SU-DHL-6 (cell line): ENCODE measurements around the gene LASP1NB.
A peak's percentile ranks its signal among the peaks of the same experiment; 100 is the strongest.

Experiments
- H2AFZ ChIP-seq: fragments of 200-600 bp; sonication (generic); 2 replicates; pipeline ENCODE4 v1.6.1; 2014; ENCODE audit warnings: low read depth, mild to moderate bottlenecking, moderate library complexity, mixed read lengths, antibody characterized with exemption, low read length; ENCODE audit not compliant: severe bottlenecking
- H3F3A ChIP-seq: fragments of 200-600 bp; shearing (Covaris generic); 2 replicates; pipeline ENCODE4 v1.6.0; 2016; ENCODE audit warnings: antibody characterized with exemption, mild to moderate bottlenecking; ENCODE audit not compliant: insufficient read depth
- H3K27ac ChIP-seq: fragments of 200-600 bp; sonication (generic); 2 replicates; pipeline ENCODE4 v1.5.1; 2016; ENCODE audit warnings: low read depth, mild to moderate bottlenecking, low read length, moderate library complexity, mixed read lengths
- H3K27me3 ChIP-seq: fragments of 200-600 bp; sonication (generic), shearing (Covaris generic); 2 replicates; pipeline ENCODE4 v1.6.0; 2014; ENCODE audit warnings: mild to moderate bottlenecking, low read length
- H3K36me3 ChIP-seq: fragments of 200-600 bp; sonication (generic); 2 replicates; pipeline ENCODE4 v1.6.1; 2014; ENCODE audit warnings: mild to moderate bottlenecking, low read length, mixed read lengths
- H3K4me2 ChIP-seq: fragments of 300-600, 200-600 bp; shearing (Covaris generic), sonication (generic); 2 replicates; pipeline ENCODE4 v1.6.0; 2014; ENCODE audit warnings: low read length, low read depth, mild to moderate bottlenecking; ENCODE audit not compliant: poor library complexity, severe bottlenecking
- H3K4me3 ChIP-seq: fragments of 200-600 bp; sonication (generic); 2 replicates; pipeline ENCODE4 v1.5.1; 2014; ENCODE audit warnings: antibody characterized with exemption, low read length, mild to moderate bottlenecking, mixed read lengths; ENCODE audit not compliant: insufficient read depth, poor library complexity, severe bottlenecking
- H3K79me2 ChIP-seq: fragments of 200-600 bp; sonication (generic); 2 replicates; pipeline ENCODE4 v1.6.1; 2014; ENCODE audit warnings: mild to moderate bottlenecking, low read length, moderate library complexity; ENCODE audit not compliant: insufficient read depth
- H3K9ac ChIP-seq: fragments of 200-600 bp; sonication (generic); 2 replicates; pipeline ENCODE4 v1.7.0; 2014; ENCODE audit warnings: mild to moderate bottlenecking, low read length
- H3K9me2 ChIP-seq: fragments of 200-600 bp; sonication (generic); replicated peaks from 2 replicates; pipeline ENCODE4 v1.6.1; 2014; ENCODE audit warnings: low read length; ENCODE audit not compliant: insufficient read depth
- H3K9me3 ChIP-seq: fragments of 200-600 bp; sonication (generic); 2 replicates; pipeline ENCODE4 v1.6.1; 2014; ENCODE audit warnings: low read length, mixed read lengths; ENCODE audit not compliant: insufficient read depth
- H4K20me1 ChIP-seq: fragments of 200-600 bp; sonication (generic); 2 replicates; pipeline ENCODE4 v1.6.1; 2014; ENCODE audit warnings: low read depth, mild to moderate bottlenecking, antibody characterized with exemption, low read length, moderate library complexity, mixed read lengths
- EZH2phosphoT487 ChIP-seq: fragments of 200-600 bp; sonication (generic), shearing (Covaris generic); conservative IDR thresholded peaks from 2 replicates; pipeline ENCODE4 v1.6.1; 2018; ENCODE audit warnings: mild to moderate bottlenecking, antibody characterized with exemption, low read length, moderate library complexity, mixed read lengths
- TF ChIP-seq, protein P1 (sequence below): fragments of 200-600 bp; sonication (generic); IDR thresholded peaks from one replicate; pipeline ENCODE4 v1.5.1; 2017; ENCODE audit warnings: antibody characterized with exemption, mild to moderate bottlenecking, low read length, moderate library complexity; ENCODE audit not compliant: insufficient read depth, poor library complexity, severe bottlenecking

Gene LASP1NB

DNA sequence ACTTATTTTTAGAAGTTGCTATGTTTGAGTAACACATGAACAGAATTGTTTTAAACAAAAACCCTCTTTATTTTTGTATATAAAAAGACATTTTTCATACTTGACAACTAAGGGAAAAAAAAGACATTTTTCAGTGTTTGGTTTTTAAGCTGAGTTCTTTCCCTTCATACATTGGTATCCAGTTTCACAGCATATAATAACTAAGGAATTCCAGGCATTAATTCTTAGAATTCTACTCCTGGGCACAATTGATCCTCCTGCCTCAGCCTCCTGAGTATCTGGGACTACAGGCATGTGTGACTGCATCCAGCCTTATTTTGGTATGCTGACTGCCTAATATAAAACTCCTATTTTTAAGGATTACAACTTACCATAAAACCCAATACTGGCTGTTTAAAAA, 33.3 kb downstream of the LASP1NB start:
- Histone ChIP-seq H3K4me2 (peak overlapping the region; percentile 10), H3K9ac (no peak overlapping the region)
- TF ChIP-seq, protein P1, sequence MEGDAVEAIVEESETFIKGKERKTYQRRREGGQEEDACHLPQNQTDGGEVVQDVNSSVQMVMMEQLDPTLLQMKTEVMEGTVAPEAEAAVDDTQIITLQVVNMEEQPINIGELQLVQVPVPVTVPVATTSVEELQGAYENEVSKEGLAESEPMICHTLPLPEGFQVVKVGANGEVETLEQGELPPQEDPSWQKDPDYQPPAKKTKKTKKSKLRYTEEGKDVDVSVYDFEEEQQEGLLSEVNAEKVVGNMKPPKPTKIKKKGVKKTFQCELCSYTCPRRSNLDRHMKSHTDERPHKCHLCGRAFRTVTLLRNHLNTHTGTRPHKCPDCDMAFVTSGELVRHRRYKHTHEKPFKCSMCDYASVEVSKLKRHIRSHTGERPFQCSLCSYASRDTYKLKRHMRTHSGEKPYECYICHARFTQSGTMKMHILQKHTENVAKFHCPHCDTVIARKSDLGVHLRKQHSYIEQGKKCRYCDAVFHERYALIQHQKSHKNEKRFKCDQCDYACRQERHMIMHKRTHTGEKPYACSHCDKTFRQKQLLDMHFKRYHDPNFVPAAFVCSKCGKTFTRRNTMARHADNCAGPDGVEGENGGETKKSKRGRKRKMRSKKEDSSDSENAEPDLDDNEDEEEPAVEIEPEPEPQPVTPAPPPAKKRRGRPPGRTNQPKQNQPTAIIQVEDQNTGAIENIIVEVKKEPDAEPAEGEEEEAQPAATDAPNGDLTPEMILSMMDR = no peak
- no peak for TF ChIP-seq EZH2phosphoT487

DNA sequence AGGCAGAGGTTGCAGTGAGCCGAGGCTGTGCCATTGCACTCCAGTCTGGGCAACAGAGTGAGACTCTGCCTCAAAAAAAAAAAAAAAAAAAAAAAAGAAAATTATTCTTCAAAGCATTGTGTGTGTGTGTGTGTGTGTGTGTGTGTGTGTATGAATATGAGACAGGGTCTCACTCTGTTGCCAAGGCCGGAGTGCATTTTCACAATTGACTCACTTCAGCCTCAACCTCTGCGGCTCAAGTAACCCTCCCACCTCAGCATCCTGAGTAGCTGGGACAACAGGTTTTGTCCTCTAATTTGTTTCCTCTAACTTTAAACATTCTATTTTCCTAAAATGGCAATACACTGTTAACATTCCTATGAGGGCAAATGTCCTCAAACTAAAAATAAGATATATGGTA, 34.1 kb downstream of the LASP1NB start:
- Histone ChIP-seq H3K79me2 (no peaks in the 10 kb centered on the region), H4K20me1 (no peaks in the 10 kb centered on the region), H3K9me2 (no peaks in the 10 kb centered on the region), H3K9ac (no peak overlapping the region), H3K9me3 (no peaks in the 10 kb centered on the region), H2AFZ (no peak overlapping the region), H3F3A (no peaks in the 10 kb centered on the region; the same call in 1 of the 2 replicates), H3K27me3 (no peaks in the 10 kb centered on the region), H3K4me3 (no peak overlapping the region), H3K27ac (no peak overlapping the region), H3K4me2 (no peak overlapping the region), H3K36me3 (no peaks in the 10 kb centered on the region)
- no peak for TF ChIP-seq EZH2phosphoT487
- TF ChIP-seq, protein P1 = no peak

More for the DNA sequence above, 33.3 kb downstream of the LASP1NB start:
- Histone ChIP-seq H3K79me2 (no peaks in the 10 kb centered on the region), H3K27ac (peak overlapping the region; percentile 33; the same call in 1 of the 2 replicates), H3K9me3 (no peaks in the 10 kb centered on the region), H3K9me2 (no peaks in the 10 kb centered on the region), H2AFZ (no peak overlapping the region), H3K4me3 (no peak overlapping the region), H4K20me1 (no peaks in the 10 kb centered on the region), H3F3A (no peaks in the 10 kb centered on the region; the same call in 1 of the 2 replicates), H3K27me3 (no peaks in the 10 kb centered on the region), H3K36me3 (no peaks in the 10 kb centered on the region)

DNA sequence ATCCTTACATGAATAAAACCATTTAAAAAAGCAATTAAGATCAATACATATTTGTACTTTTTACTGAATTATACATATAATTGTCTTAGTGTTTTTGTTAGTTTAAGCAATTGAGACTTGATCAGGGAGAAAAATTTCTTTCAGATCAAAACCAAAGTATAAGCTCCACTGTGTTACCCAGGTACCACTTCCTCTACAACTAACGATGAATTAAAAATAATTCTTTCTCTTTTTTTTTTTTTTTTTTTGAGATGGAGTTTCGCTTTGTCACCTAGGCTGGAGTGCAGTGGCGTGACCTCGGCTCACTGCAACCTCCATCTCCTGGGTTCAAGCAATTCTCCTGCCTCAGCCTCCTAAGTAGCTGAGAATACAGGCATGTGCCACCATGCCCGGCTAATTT, 35.0 kb downstream of the LASP1NB start:
- Histone ChIP-seq H4K20me1 (no peaks in the 10 kb centered on the region), H3K9ac (no peak overlapping the region), H3K27ac (no peak overlapping the region), H3K79me2 (no peaks in the 10 kb centered on the region), H3K9me3 (no peaks in the 10 kb centered on the region), H3F3A (peaks cover 2% of the 10 kb centered on the region; the same call in 1 of the 2 replicates), H2AFZ (no peak overlapping the region), H3K4me2 (peak overlapping the region; percentile 25), H3K4me3 (no peak overlapping the region), H3K27me3 (no peaks in the 10 kb centered on the region), H3K9me2 (no peaks in the 10 kb centered on the region), H3K36me3 (no peaks in the 10 kb centered on the region)
- TF ChIP-seq EZH2phosphoT487 = no peak
- TF ChIP-seq, protein P1 = no peak
